Heart right ventricle (tissue), 16 donors: Measurements from ENCODE around the gene TSPYL1. TPM values are rescaled to one million over a fixed set of nuclear protein-coding genes. Genes with fewer than 3 reads are reported as not detected.
"Not testable (repeated sequence)": the region's sequence is repeated elsewhere in the genome, so short reads cannot be mapped to it uniquely, and the experiment has no call there.

ENCODE experiments used
- ATAC-seq, 8 donors: fragments of 200-7000 bp; cut with Tn5 transposase; one replicate each; pipeline ENCODE4 v1.9.1; 2020; ENCODE audit warnings: mild to moderate bottlenecking in 8 of 8, moderate library complexity in 8 of 8, moderate number of reproducible peaks in 1 of 8
- DNase-seq, 2 donors: peaks; one replicate each; pipeline ENCODE4 v3.0.0-alpha.2; 2020
- H3K27ac ChIP-seq, 10 donors: fragments of 200-600 bp; sonication (generic) in 2 of 10; one replicate each; pipeline versions ENCODE4 v1.5.0 to v1.8.0; 2020 to 2022; ENCODE audit warnings: mild to moderate bottlenecking in 3 of 10
- H3K27me3 ChIP-seq, 7 donors: fragments of 200-600 bp; one replicate each; pipeline ENCODE4 v1.8.0; 2021 to 2022; ENCODE audit warnings: mild to moderate bottlenecking in 2 of 7
- H3K36me3 ChIP-seq, 9 donors: fragments of 200-600 bp; sonication (generic) in 1 of 9; one replicate each; pipeline versions ENCODE4 v1.5.0 to v1.8.0; 2020 to 2022; ENCODE audit warnings: mild to moderate bottlenecking in 2 of 9
- H3K4me1 ChIP-seq, 9 donors: fragments of 200-600 bp; sonication (generic) in 1 of 9; one replicate each; pipeline versions ENCODE4 v1.5.0 to v1.8.0; 2020 to 2022; ENCODE audit warnings: mild to moderate bottlenecking in 4 of 9
- H3K4me3 ChIP-seq, 10 donors: fragments of 200-600 bp; sonication (generic) in 2 of 10; one replicate each; pipeline versions ENCODE4 v1.5.0 to v1.8.0; 2020 to 2022; ENCODE audit warnings: mild to moderate bottlenecking in 7 of 10, moderate library complexity in 2 of 10
- H3K9me3 ChIP-seq, 11 donors: fragments of 200-600 bp in 10 of 11; sonication (generic) in 2 of 11; one replicate each; pipeline versions ENCODE4 v1.5.0 to v1.8.0; 2013 to 2022; ENCODE audit warnings: mild to moderate bottlenecking in 2 of 11, control low read depth in 1 of 11, moderate library complexity in 1 of 11
- CTCF ChIP-seq, 9 donors: fragments of 200-600 bp; sonication (generic) in 2 of 9; IDR thresholded peaks; one replicate each; pipeline versions ENCODE4 v1.5.0 to v1.8.0; 2021 to 2022; ENCODE audit warnings: antibody characterized with exemption in 9 of 9, mild to moderate bottlenecking in 5 of 9, moderate library complexity in 1 of 9
- WGBS, 2 donors: extraction: QIAGEN DNeasy Blood & Tissue Kit; methylation state at CpG; one replicate each; pipeline ENCODE4 v1.1.7; 2013; ENCODE audit warnings: inconsistent platforms in 1 of 2; 5-methylcytosine and 5-hydroxymethylcytosine counted together
- intact Hi-C, 10 donors: fragments of 100-400 bp; cut with DNase I; formaldehyde crosslinking; loops; one replicate each; pipeline versions ENCODE4 v1.11.1 to v1.14.2; 2022
- polyA plus RNA-seq, 2 donors: library from polyadenylated mRNA; stranded (reverse); fragments of 200-250 nt; gene quantifications; one replicate each; pipeline ENCODE4 v1.2.3, GENCODE V29; 2013
- total RNA-seq, 10 donors: library from RNA; stranded (reverse); fragmentation: NEBNext Ultra II Directional in 3 of 10; extraction: Animal tissue kit (Norgen Biotek cat#: 25700) in 3 of 10; gene quantifications; one replicate each; pipeline versions ENCODE4 v1.2.1 to v1.2.4, GENCODE V29; 2021 to 2023
- donor health status: Arrhythmogenic right ventricular cardiomyopathy.
- donor health status: ischemic (EF 13 %, LVEDD 7.1; RV severe dilation, severe dysfunction).
- donor health status: healthy with polysubstance abuse.
- donor health status: DM: no; HTN: yes; CAD: no.
- donor health status: DM: no; HTN: no; CAD: no.
- donor health status: ischemic (EF 25% LVEDD 6.9; RV normal size, moderate dysfunction).
- donor health status: ischemic (EF 25% LVEDD 5.7; RV mildly dilated, moderate dysfunction).
- donor health status: healthy.
- donor health status: DM: yes; HTN: yes; CAD: no.
- donor health status: Ischemic cardiomyopathy.
- donor health status: ischemic (EF 35%, LVEDD 5.7; RV mildly dilated, moderate dysfunction).
- donor health status: nonischemic (EF 11% LVEDD 7.7; RV severe dilation, severe dysfunction).
- donor health status: DM: yes; HTN: yes; CAD: no.
- donor health status: PGD.
- donor health status: ischemic (EF 29% LVEDD 5.4; RV normal size, mild dysfunction).
- donor health status: nonischemic (EF 23%, LVEDD 6.1; RV moderate dilation, normal function).

TSPYL1 gene
- total and polyA plus RNA-seq, 12 donors, result 14.0 to 143 (median 105) TPM

- no peak for DNase-seq
These were observed 44.1 kb upstream of the TSPYL1 start for GRCh38 chr6:116323863-116324262.

GRCh38 chr6:116321933-116322332 lies 42.2 kb upstream of the TSPYL1 start:
- H3K4me3 ChIP-seq, DNase-seq, ATAC-seq, H3K36me3 ChIP-seq, H3K9me3 ChIP-seq, H3K27me3 ChIP-seq, intact Hi-C loops: not testable (repeated sequence)
- Histone ChIP-seq H3K4me1 (peaks cover 0 to 24% (median 10%) of the 10 kb centered on the region in 9 donors), H3K27ac (peak overlapping the region in 3 of 10 donors; percentile 22 to 54 (median 53))
- WGBS, 2 donors, result 74 to 88% methylated on average over 13 of the region's 13 CpGs

More at GRCh38 chr6:116323863-116324262, 44.1 kb upstream of the TSPYL1 start:
- WGBS, 2 donors, result 88 to 90% methylated on average over 1 of the region's 1 CpG
- no peak overlapping the region for H3K27ac ChIP-seq
- no peak overlapping the region for H3K4me3 ChIP-seq
- no peaks in the 10 kb centered on the region for H3K9me3 ChIP-seq
- ATAC-seq, result no peak
- intact Hi-C loops, result no loop called here
- no peaks in the 10 kb centered on the region for H3K36me3 ChIP-seq
- peaks cover 3 to 43% (median 29%) of the 10 kb centered on the region in 9 donors for H3K4me1 ChIP-seq
- TF ChIP-seq CTCF (IDR thresholded peaks at IDR 0.05), result no peak
- no peaks in the 10 kb centered on the region for H3K27me3 ChIP-seq

DNA sequence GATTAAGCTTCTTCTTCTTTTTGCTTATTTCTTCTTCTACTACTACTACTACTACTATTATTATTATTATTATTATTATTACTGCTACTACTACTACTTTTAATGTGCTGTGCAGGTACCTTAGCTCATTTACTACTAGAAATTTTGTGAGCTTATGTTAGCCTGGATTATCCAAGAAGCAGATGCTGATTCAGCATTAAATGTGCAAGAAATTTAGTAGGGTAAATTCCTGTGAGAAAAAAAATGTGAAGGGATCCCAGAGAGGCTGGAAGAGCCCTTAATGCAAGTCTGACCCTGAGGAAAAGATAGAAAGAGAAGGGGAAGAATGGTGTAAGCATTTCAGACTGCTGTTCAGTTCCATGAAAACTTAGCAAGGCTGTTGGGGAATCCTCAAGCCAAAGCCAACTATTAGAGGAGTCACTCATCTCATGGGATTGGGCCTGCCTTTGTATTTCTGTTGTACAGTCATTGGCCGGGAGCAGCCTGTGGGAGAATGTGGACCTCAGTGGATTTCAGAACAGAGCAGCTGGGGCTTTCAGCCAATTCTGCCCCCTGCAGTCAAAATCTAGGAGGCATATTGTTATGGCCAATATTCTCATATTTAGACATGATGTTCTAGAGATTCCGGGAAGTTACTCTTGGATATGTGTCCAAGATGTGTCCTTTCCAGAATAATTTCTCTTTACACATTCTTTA lies 37.2 kb upstream of the TSPYL1 start:
- H3K4me3 ChIP-seq, result no peak overlapping the region
- H3K36me3 ChIP-seq, result no peaks in the 10 kb centered on the region
- ATAC-seq (peak in 6 of 8 donors; percentile 34 to 86 (median 56)), DNase-seq (peak; percentile 13 to 23)
- WGBS, 2 donors, result 75% methylated on average over 2 of the region's 2 CpGs
- intact Hi-C loops, result no loop called here
- no peaks in the 10 kb centered on the region for H3K9me3 ChIP-seq
- no peak overlapping the region for H3K27ac ChIP-seq
- peak in 1 of 9 donors; percentile 15 for TF ChIP-seq CTCF (IDR thresholded peaks at IDR 0.05)
- no peaks in the 10 kb centered on the region for H3K27me3 ChIP-seq
- peaks cover 0 to 30% (median 21%) of the 10 kb centered on the region in 9 donors for H3K4me1 ChIP-seq

DNA sequence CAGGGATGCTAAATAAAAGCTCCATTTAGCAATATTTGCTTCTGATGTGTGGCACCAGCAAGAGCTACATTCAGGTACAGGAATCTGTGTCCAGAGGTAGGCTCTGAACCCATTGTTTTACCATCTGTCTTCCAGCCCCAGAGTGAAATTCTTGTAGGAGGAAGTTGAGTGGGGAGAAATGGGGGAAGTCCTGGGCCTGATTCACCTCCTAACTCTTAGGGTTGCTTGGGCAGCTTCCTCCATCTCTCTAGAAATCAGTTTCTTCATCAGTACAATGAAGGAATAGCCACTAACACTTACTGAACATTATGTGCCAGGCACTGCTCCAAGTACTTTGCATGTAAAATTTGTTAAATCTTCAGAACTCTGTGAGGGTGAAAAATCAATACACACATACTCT lies 35.1 kb upstream of the TSPYL1 start:
- TF ChIP-seq CTCF (IDR thresholded peaks at IDR 0.05), result no peak
- peak in 2 of 8 donors; percentile 43 to 69 for ATAC-seq

DNA sequence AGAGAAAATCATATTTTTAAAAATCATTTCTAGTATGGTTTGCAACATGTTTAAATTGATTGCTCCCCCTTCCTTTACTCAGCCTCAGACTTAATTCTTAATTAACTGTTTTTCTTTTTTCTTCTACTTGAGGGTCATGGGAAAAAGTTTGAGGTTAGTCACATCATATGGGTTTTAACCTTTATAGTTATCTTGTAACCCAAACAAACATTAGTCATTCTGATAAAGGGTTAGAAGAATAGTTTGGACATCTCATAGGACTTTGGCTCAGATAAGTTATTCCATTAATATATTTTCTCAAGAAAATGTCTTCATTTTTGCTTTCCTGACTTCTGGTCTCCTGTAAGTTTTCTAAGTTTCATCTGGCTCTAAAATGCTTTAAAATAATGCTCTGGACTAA lies 34.5 kb upstream of the TSPYL1 start:
- Histone ChIP-seq H3K27me3 (no peaks in the 10 kb centered on the region), H3K27ac (peak overlapping the region in 1 of 10 donors; percentile 37), H3K36me3 (no peaks in the 10 kb centered on the region), H3K9me3 (no peaks in the 10 kb centered on the region), H3K4me3 (no peak overlapping the region), H3K4me1 (peaks cover 0 to 30% (median 21%) of the 10 kb centered on the region in 9 donors)
- intact Hi-C loops, result no loop called here
- ATAC-seq (no peak), DNase-seq (no peak)
- no peak for TF ChIP-seq CTCF (IDR thresholded peaks at IDR 0.05)

More for the DNA sequence above, 35.1 kb upstream of the TSPYL1 start:
- DNase-seq, result no peak
- Histone ChIP-seq H3K9me3 (no peaks in the 10 kb centered on the region), H3K4me3 (no peak overlapping the region), H3K27me3 (no peaks in the 10 kb centered on the region), H3K27ac (peak overlapping the region in 1 of 10 donors; percentile 37), H3K36me3 (no peaks in the 10 kb centered on the region), H3K4me1 (peaks cover 0 to 30% (median 21%) of the 10 kb centered on the region in 9 donors)
- intact Hi-C loops, result no loop called here
